Astrocyte of the cerebellum (primary cell): ENCODE measurements around the gene RFLNA.

ENCODE experiments used
- DNase-seq: peaks from one replicate; pipeline ENCODE4 v3.0.0-alpha.2; 2011; ENCODE audit warnings: low read depth
- H3K4me3 ChIP-seq: 2 replicates; pipeline ENCODE4 v1.5.1; 2011; ENCODE audit warnings: mild to moderate bottlenecking, low read depth, low read length, moderate library complexity
- CTCF ChIP-seq: IDR thresholded peaks from 2 replicates; pipeline ENCODE4 v1.5.1; 2012; ENCODE audit warnings: low read length, low read depth, moderate library complexity, mild to moderate bottlenecking; ENCODE audit errors: missing control alignments
- in situ Hi-C: cut with HindIII; loops from 2 replicates; pipeline ENCODE4 v1.10.0; 2017; ENCODE audit warnings: low sequenced_read_pairs

Gene RFLNA

DNA sequence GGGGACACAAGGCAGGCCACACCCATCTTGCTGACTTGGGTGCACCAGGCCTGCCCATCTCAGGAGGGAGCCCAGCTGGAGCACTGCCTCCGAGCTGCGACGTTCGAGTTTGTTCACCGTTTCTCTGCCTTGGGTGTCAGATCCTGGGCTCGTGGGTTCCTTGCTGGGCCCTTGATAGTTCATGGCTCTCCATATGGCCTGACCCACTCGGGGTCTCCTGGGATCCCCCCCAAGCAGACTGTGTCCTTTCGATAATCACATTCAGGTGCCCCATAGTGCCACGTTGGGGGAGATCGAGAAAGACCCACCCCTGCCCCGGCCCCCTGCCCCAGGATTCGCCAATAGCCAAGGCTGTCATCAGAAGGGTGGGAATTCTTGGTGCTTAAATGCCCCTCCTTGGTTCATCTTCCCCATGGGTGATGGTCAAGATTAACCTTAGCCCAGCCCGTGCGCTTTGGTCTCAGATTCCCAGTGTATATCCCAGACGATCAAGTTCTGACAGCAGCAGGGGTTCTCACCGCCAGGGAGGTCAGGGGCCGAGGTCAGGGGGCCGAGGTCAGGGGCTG lies 7.4 kb downstream of the RFLNA start:
- no peak overlapping the region for H3K4me3 ChIP-seq
- in situ Hi-C loops = no loop called here
- no peak for TF ChIP-seq CTCF
- no peak for DNase-seq

DNA sequence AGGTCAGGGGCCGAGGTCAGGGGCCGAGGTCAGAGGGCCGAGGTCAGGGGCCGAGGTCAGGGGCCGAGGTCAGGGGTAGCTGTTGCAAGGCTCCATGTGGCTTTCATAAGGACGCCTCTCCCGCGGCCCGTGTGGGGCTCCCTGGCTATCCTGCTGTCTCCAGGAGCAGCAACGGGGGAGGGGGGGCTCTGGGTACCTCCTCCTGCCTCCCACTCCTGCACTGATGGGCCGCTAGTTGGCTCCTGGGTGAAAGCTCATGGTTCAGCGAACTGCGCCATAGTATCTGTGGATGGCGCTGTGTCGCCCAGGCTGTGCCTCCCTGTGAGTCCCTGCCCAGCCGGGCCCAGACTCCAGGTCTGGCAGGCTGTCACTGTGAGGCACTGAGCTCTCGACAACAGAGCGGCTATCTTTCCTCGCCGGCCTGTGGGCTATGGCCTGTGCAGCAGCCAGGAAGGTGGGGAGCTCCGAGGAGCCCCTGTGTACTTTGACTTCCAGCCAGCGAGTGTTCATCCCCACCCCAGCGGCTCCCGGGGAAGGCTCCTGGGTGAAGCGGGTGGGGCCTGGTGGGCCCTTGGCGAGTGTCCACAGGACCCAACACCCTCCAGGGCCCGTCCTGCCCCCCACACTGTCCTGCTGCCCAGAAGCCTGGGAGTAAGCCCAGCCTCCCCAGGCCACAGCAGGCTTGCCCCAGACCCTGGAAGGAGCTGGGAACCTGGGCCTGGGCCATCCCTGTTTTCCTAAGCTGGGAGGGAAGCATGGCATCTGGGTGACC lies 8.1 kb downstream of the RFLNA start:
- no peak overlapping the region for H3K4me3 ChIP-seq
- no peak for DNase-seq
- no peak for TF ChIP-seq CTCF
- in situ Hi-C loops = no loop called here

- no peak overlapping the region for H3K4me3 ChIP-seq
- no peak for TF ChIP-seq CTCF
- in situ Hi-C loops = no loop called here
- DNase-seq = no peak
Observed at GRCh38 chr12:124303579-124304313, 8.9 kb downstream of the RFLNA start.

DNA sequence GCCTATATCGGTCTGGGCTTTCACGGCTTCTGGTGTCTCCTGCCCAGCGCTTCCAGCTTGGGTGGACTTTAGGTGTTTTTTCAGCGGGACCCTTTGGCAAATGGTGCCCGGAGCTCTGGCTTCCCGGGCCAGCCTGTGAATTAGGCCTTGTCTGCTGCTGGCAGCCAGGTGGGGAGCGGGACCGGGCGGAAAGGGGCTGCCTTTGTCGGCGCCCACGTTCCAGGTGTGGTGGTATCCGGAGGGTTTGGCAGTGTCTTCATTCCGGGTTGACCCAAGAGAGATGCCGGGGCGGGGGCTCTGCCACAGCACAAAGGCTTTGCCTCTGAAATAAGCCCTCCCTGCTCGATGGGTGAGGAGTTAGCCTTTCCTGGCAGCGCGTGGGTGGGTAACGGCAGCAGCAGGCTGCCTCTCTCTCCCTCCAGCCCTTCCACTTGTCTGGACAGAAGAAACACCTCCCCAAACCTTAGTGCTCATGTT lies 9.5 kb downstream of the RFLNA start:
- H3K4me3 ChIP-seq = no peak overlapping the region
- in situ Hi-C loops = no loop called here
- TF ChIP-seq CTCF = no peak
- no peak for DNase-seq

- no peak for TF ChIP-seq CTCF
- no peak overlapping the region for H3K4me3 ChIP-seq
- in situ Hi-C loops = no loop called here
- DNase-seq = no peak
Observed at GRCh38 chr12:124305136-124305535, 10.2 kb downstream of the RFLNA start.

- no peak overlapping the region for H3K4me3 ChIP-seq
- in situ Hi-C loops = no loop called here
- DNase-seq = no peak
- TF ChIP-seq CTCF = no peak
Observed at GRCh38 chr12:124305776-124306685, 11.1 kb downstream of the RFLNA start.
